GM23338 (cell line): Measurements from ENCODE around the gene RUSF1. TPM values are rescaled to one million over a fixed set of nuclear protein-coding genes. Genes with fewer than 3 reads are reported as not detected.

Experiments used
- ATAC-seq: fragments of 200-7000 bp; cut with Tn5 transposase; 3 replicates; pipeline ENCODE4 v1.9.1; 2020
- DNase-seq: peaks from one replicate; pipeline ENCODE4 v3.0.0-alpha.2; 2015; ENCODE audit warnings: low spot score
- H2AFZ ChIP-seq: fragments of 200-600 bp; sonication (generic); 2 replicates; pipeline ENCODE4 v1.8.0; 2016; ENCODE audit warnings: antibody characterized with exemption, mild to moderate bottlenecking, moderate library complexity
- H3F3A ChIP-seq: fragments of 200-600 bp; sonication (generic); replicated peaks from 2 replicates; pipeline ENCODE4 v1.8.0; 2017; ENCODE audit warnings: antibody characterized with exemption, mixed run types, low read depth
- H3K27ac ChIP-seq: fragments of 200-600 bp; sonication (generic); 2 replicates; pipeline ENCODE4 v1.6.1; 2016; ENCODE audit warnings: low read depth
- H3K27me3 ChIP-seq: fragments of 200-600 bp; sonication (generic); 2 replicates; pipeline ENCODE4 v1.8.0; 2016; ENCODE audit warnings: mild to moderate bottlenecking, mixed run types, moderate library complexity; ENCODE audit not compliant: insufficient read depth
- H3K36me3 ChIP-seq: fragments of 200-600 bp; sonication (generic); 2 replicates; pipeline ENCODE4 v1.8.0; 2016; ENCODE audit warnings: mild to moderate bottlenecking; ENCODE audit not compliant: insufficient read depth
- H3K4me1 ChIP-seq: fragments of 200-600 bp; sonication (generic); 2 replicates; pipeline ENCODE4 v1.8.0; 2016; ENCODE audit warnings: mild to moderate bottlenecking, moderate library complexity; ENCODE audit not compliant: insufficient read depth
- H3K4me2 ChIP-seq: fragments of 200-600 bp; sonication (generic); 2 replicates; pipeline ENCODE4 v1.7.1; 2017; ENCODE audit warnings: mixed run types
- H3K4me3 ChIP-seq: fragments of 200-600 bp; sonication (generic); 2 replicates; pipeline ENCODE4 v1.6.1; 2016; ENCODE audit warnings: mixed run types
- H3K79me2 ChIP-seq: fragments of 200-600 bp; sonication (generic); replicated peaks from 2 replicates; pipeline ENCODE4 v1.8.0; 2017; ENCODE audit warnings: mild to moderate bottlenecking; ENCODE audit not compliant: insufficient read depth
- H3K9me2 ChIP-seq: fragments of 200-600 bp; sonication (generic); 2 replicates; pipeline ENCODE4 v1.8.0; 2017; ENCODE audit not compliant: insufficient read depth
- H4K20me1 ChIP-seq: fragments of 200-600 bp; sonication (generic); replicated peaks from 2 replicates; pipeline ENCODE4 v1.8.0; 2017; ENCODE audit warnings: mild to moderate bottlenecking; ENCODE audit not compliant: insufficient read depth
- H3K27ac Mint-ChIP-seq: 2 replicates; pipeline ENCODE4 v1.8.0; 2020; ENCODE audit warnings: inconsistent platforms, mild to moderate bottlenecking, moderate library complexity, mixed read lengths
- H3K27me3 Mint-ChIP-seq: 3 replicates; pipeline ENCODE4 v1.8.0; 2022; ENCODE audit warnings: low read depth, mild to moderate bottlenecking, moderate library complexity, mixed read lengths, inconsistent platforms; ENCODE audit not compliant: insufficient read depth, poor library complexity
- H3K36me3 Mint-ChIP-seq: 3 replicates; pipeline ENCODE4 v1.8.0; 2021; ENCODE audit warnings: low read depth, mild to moderate bottlenecking, inconsistent platforms, moderate library complexity, mixed read lengths
- H3K4me1 Mint-ChIP-seq: 3 replicates; pipeline ENCODE4 v1.8.0; 2020; ENCODE audit warnings: mild to moderate bottlenecking, inconsistent platforms, mixed read lengths
- H3K4me3 Mint-ChIP-seq: 3 replicates; pipeline ENCODE4 v1.8.0; 2021; ENCODE audit warnings: moderate library complexity, mild to moderate bottlenecking, inconsistent platforms, mixed read lengths
- H3K9me3 Mint-ChIP-seq: 3 replicates; pipeline ENCODE4 v1.8.0; 2020; ENCODE audit warnings: moderate library complexity, mild to moderate bottlenecking, inconsistent platforms, mixed read lengths
- EZH2 ChIP-seq: fragments of 200-600 bp; sonication (generic); IDR thresholded peaks from one replicate; pipeline ENCODE4 v1.8.0; 2017; ENCODE audit warnings: antibody characterized with exemption, mild to moderate bottlenecking, low read depth; ENCODE audit not compliant: unreplicated experiment
- EZH2phosphoT487 ChIP-seq: fragments of 200-600 bp; sonication (generic); IDR thresholded peaks from one replicate; pipeline ENCODE4 v1.8.1; 2018; ENCODE audit warnings: antibody characterized with exemption; ENCODE audit not compliant: unreplicated experiment
- NANOG ChIP-seq: IDR thresholded peaks from 2 replicates; pipeline ENCODE4 v1.6.1; 2016; ENCODE audit warnings: antibody characterized with exemption, borderline replicate concordance
- POLR2AphosphoS5 ChIP-seq: IDR thresholded peaks from 2 replicates; pipeline ENCODE4 v1.6.1; 2016; ENCODE audit warnings: antibody characterized with exemption, low read depth
- ZNF114 ChIP-seq: fragments of 250-450 bp; sonication (Bioruptor Pico); IDR thresholded peaks from 2 replicates; pipeline ENCODE4 v1.5.0; 2020; ENCODE audit warnings: mild to moderate bottlenecking, moderate library complexity
- ZNF331 ChIP-seq: fragments of 250-450 bp; sonication (Bioruptor Pico); IDR thresholded peaks from 2 replicates; pipeline ENCODE4 v1.5.0; 2020; ENCODE audit warnings: low read depth, mild to moderate bottlenecking, moderate library complexity
- polyA plus RNA-seq: library from polyadenylated mRNA; unstranded; fragments of >200 nt; fragmentation: Nextera tagmentation; extraction: Ambion mirVana; gene quantifications from 2 replicates; pipeline ENCODE4 v1.2.1, GENCODE V29; 2016
- total RNA-seq: library from RNA; depleted of rRNA; stranded (reverse); fragments of >200 nt; shearing (Covaris generic); gene quantifications from 2 replicates; pipeline ENCODE4 v1.2.3, GENCODE V29; 2014
- TF ChIP-seq, protein P1 (sequence below), 2 experiments: fragments of 200-600 bp in 1 of 2; sonication (generic) in 1 of 2; conservative IDR thresholded peaks; 2 replicates each; pipeline versions ENCODE4 v1.5.1 to v1.6.1; 2016 to 2017; ENCODE audit warnings: antibody characterized with exemption in 2 of 2, low read depth in 2 of 2, mild to moderate bottlenecking in 2 of 2, moderate library complexity in 1 of 2
- TF ChIP-seq, protein P2 (sequence below): IDR thresholded peaks from one replicate; pipeline ENCODE4 v1.6.1; 2018; ENCODE audit warnings: antibody characterized with exemption; ENCODE audit not compliant: unreplicated experiment

Gene RUSF1
- total and polyA plus RNA-seq, 2 experiments from 2014 or later: 8.9 to 36.1 TPM

DNA sequence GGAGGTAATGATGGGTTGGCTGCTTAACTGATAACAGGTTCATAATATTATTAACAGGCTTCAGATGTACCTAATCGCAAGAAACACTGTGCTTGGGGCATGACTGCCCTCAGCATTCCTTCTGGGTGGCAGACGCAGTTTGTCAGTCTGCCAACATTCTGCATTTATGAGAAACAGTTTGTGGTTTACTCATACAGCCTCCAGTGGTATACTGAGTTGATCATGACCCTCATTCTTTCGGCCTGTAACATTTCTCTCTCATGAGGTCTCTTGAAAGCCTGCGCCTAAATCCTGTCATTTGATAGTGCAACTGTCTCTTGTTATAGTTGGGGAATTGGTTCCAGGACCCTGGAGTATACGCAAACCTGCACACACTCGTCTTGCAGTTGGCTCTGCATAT, 4.9 kb upstream of the RUSF1 start:
- no peaks in the 10 kb centered on the region for H4K20me1 ChIP-seq
- Mint-ChIP-seq H3K9me3 (peaks cover 22% of the 10 kb centered on the region), H3K27me3 (peaks cover 2% of the 10 kb centered on the region), H3K36me3 (peaks cover 8% of the 10 kb centered on the region; the same call in 2 of the 3 replicates), H3K4me1 (peaks cover 26% of the 10 kb centered on the region; the same call in 2 of the 3 replicates), H3K27ac (no peak overlapping the region), H3K4me3 (no peak overlapping the region)
- DNase-seq: no peak
- no peaks in the 10 kb centered on the region for H3F3A ChIP-seq
- no peak overlapping the region for H3K27ac ChIP-seq
- no peaks in the 10 kb centered on the region for H3K9me2 ChIP-seq
- H3K4me2 ChIP-seq: no peak overlapping the region
- no peaks in the 10 kb centered on the region for H3K79me2 ChIP-seq
- H2AFZ ChIP-seq: no peak overlapping the region
- TF ChIP-seq, protein P1, sequence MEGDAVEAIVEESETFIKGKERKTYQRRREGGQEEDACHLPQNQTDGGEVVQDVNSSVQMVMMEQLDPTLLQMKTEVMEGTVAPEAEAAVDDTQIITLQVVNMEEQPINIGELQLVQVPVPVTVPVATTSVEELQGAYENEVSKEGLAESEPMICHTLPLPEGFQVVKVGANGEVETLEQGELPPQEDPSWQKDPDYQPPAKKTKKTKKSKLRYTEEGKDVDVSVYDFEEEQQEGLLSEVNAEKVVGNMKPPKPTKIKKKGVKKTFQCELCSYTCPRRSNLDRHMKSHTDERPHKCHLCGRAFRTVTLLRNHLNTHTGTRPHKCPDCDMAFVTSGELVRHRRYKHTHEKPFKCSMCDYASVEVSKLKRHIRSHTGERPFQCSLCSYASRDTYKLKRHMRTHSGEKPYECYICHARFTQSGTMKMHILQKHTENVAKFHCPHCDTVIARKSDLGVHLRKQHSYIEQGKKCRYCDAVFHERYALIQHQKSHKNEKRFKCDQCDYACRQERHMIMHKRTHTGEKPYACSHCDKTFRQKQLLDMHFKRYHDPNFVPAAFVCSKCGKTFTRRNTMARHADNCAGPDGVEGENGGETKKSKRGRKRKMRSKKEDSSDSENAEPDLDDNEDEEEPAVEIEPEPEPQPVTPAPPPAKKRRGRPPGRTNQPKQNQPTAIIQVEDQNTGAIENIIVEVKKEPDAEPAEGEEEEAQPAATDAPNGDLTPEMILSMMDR (conservative IDR thresholded peaks at IDR 0.05; ENCODE audit: low read depth in 2 of 2): no peak
- TF ChIP-seq EZH2phosphoT487 (no peak), NANOG (no peak), POLR2AphosphoS5 (no peak)
- peaks cover 7% of the 10 kb centered on the region; the same call in 1 of the 2 replicates for H3K4me1 ChIP-seq
- H3K4me3 ChIP-seq: no peak overlapping the region
- no peaks in the 10 kb centered on the region; the same call in 1 of the 2 replicates for H3K36me3 ChIP-seq
- H3K27me3 ChIP-seq: no peaks in the 10 kb centered on the region
- no peak for ATAC-seq

DNA sequence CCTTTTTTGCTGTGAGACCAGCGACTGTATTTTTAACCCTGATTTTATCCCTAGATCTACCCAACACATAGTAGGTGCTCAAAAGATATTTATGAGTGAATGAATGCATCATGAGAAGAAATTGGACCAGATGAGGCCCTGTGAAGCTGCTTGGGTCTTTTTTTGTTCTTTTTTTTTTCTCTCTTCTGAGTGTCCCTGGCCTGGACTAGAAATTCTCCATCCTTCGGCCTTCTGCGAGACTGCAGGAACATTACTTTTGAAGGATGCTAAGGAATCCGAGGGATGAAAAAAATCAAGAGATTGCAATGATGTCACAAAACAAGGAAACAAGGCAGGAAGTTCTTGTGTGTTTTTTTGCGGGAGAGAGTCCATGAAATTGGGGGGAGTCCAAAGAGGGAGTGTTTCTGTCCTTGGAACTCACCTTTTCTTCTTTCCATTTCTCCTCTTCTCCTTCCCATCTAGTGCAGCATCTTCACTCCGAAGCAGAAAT, 560 bp upstream of the RUSF1 start:
- H3K9me3 Mint-ChIP-seq: no peaks in the 10 kb centered on the region; the same call in 2 of the 3 replicates
- no peak for DNase-seq

DNA sequence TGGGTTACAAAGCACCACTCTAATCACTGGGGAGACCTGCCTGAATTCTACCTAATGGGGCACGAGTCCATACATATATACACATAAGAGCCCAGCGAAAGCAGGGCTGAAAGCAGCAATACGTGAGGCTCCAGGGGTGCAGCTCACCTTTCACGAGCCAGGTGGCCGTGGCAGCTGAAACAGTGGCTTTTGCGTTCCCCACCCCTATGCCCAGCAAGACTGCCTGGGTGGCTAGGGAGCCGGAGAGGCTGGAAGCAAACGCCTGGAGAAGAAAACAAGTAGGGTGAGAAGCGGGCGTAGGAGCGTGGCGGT, 618 bp downstream of the RUSF1 start:
- Histone ChIP-seq H3K4me2 (peak overlapping the region; percentile 94), H2AFZ (peak overlapping the region; percentile 86), H3K27ac (peak overlapping the region; percentile 83; the same call in 1 of the 2 replicates), H3K27me3 (no peaks in the 10 kb centered on the region), H3K4me1 (peaks cover 15% of the 10 kb centered on the region), H3K4me3 (peak overlapping the region; percentile 97), H3K36me3 (no peaks in the 10 kb centered on the region), H3K9me2 (no peaks in the 10 kb centered on the region), H3K79me2 (peaks cover 8% of the 10 kb centered on the region), H4K20me1 (peaks cover 4% of the 10 kb centered on the region; the same call in 1 of the 2 replicates), H3F3A (no peaks in the 10 kb centered on the region)
- H3K4me3 Mint-ChIP-seq: peak overlapping the region; percentile 83
- peaks cover 4% of the 10 kb centered on the region; the same call in 2 of the 3 replicates for H3K36me3 Mint-ChIP-seq
- TF ChIP-seq, protein P1 (conservative IDR thresholded peaks at IDR 0.05; ENCODE audit: low read depth in 2 of 2): no peak
- no peak for TF ChIP-seq NANOG
- TF ChIP-seq ZNF114 (CRISPR knock-in tag): no peak
- TF ChIP-seq EZH2phosphoT487: no peak
- TF ChIP-seq ZNF331: no peak
- TF ChIP-seq, protein P2, sequence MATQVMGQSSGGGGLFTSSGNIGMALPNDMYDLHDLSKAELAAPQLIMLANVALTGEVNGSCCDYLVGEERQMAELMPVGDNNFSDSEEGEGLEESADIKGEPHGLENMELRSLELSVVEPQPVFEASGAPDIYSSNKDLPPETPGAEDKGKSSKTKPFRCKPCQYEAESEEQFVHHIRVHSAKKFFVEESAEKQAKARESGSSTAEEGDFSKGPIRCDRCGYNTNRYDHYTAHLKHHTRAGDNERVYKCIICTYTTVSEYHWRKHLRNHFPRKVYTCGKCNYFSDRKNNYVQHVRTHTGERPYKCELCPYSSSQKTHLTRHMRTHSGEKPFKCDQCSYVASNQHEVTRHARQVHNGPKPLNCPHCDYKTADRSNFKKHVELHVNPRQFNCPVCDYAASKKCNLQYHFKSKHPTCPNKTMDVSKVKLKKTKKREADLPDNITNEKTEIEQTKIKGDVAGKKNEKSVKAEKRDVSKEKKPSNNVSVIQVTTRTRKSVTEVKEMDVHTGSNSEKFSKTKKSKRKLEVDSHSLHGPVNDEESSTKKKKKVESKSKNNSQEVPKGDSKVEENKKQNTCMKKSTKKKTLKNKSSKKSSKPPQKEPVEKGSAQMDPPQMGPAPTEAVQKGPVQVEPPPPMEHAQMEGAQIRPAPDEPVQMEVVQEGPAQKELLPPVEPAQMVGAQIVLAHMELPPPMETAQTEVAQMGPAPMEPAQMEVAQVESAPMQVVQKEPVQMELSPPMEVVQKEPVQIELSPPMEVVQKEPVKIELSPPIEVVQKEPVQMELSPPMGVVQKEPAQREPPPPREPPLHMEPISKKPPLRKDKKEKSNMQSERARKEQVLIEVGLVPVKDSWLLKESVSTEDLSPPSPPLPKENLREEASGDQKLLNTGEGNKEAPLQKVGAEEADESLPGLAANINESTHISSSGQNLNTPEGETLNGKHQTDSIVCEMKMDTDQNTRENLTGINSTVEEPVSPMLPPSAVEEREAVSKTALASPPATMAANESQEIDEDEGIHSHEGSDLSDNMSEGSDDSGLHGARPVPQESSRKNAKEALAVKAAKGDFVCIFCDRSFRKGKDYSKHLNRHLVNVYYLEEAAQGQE: no peak
- H3K27me3 Mint-ChIP-seq: peaks cover 7% of the 10 kb centered on the region
- no peak for DNase-seq
- H3K4me1 Mint-ChIP-seq: peaks cover 18% of the 10 kb centered on the region
- H3K27ac Mint-ChIP-seq: peak overlapping the region; percentile 48
- no peaks in the 10 kb centered on the region; the same call in 2 of the 3 replicates for H3K9me3 Mint-ChIP-seq
- ATAC-seq: peak; percentile 16; the same call in 1 of the 3 replicates

More for the DNA sequence above, 560 bp upstream of the RUSF1 start:
- H3K27me3 ChIP-seq: no peaks in the 10 kb centered on the region
- H2AFZ ChIP-seq: peak overlapping the region; percentile 83
- H3F3A ChIP-seq: no peaks in the 10 kb centered on the region
- H3K27ac ChIP-seq: peak overlapping the region; percentile 74
- peaks cover 15% of the 10 kb centered on the region for H3K4me1 ChIP-seq
- no peaks in the 10 kb centered on the region; the same call in 1 of the 2 replicates for H4K20me1 ChIP-seq
- peak overlapping the region; percentile 83 for H3K4me3 Mint-ChIP-seq
- H3K79me2 ChIP-seq: peaks cover 8% of the 10 kb centered on the region
- H3K4me3 ChIP-seq: peak overlapping the region; percentile 97
- peaks cover 4% of the 10 kb centered on the region; the same call in 2 of the 3 replicates for H3K36me3 Mint-ChIP-seq
- H3K27ac Mint-ChIP-seq: peak overlapping the region; percentile 93
- ATAC-seq: no peak
- TF ChIP-seq ZNF114 (CRISPR knock-in tag) (no peak), EZH2 (peak; percentile 5)
- H3K36me3 ChIP-seq: no peaks in the 10 kb centered on the region
- H3K27me3 Mint-ChIP-seq: peaks cover 7% of the 10 kb centered on the region
- H3K4me2 ChIP-seq: peak overlapping the region; percentile 94
- peaks cover 15% of the 10 kb centered on the region for H3K4me1 Mint-ChIP-seq
- H3K9me2 ChIP-seq: no peaks in the 10 kb centered on the region
